Nephron progenitor cell (in vitro differentiated cells): ENCODE data around the gene SHROOM3.

Experiments used
- DNase-seq: peaks from one replicate; pipeline ENCODE4 v3.0.0; 2021
- H3K27ac Mint-ChIP-seq: 2 replicates; pipeline ENCODE4 v1.8.0; 2021; ENCODE audit warnings: mild to moderate bottlenecking, moderate library complexity, mixed read lengths
- H3K27me3 Mint-ChIP-seq: 2 replicates; pipeline ENCODE4 v1.8.0; 2021; ENCODE audit warnings: mild to moderate bottlenecking, low read depth, mixed read lengths; ENCODE audit not compliant: poor library complexity
- H3K36me3 Mint-ChIP-seq: 2 replicates; pipeline ENCODE4 v1.8.0; 2021; ENCODE audit warnings: low read depth, mixed read lengths
- H3K4me1 Mint-ChIP-seq: 2 replicates; pipeline ENCODE4 v1.8.0; 2021; ENCODE audit warnings: mixed read lengths
- H3K4me3 Mint-ChIP-seq: 2 replicates; pipeline ENCODE4 v1.8.0; 2021; ENCODE audit warnings: mild to moderate bottlenecking, moderate library complexity, mixed read lengths
- H3K9me3 Mint-ChIP-seq: 2 replicates; pipeline ENCODE4 v1.8.0; 2021; ENCODE audit warnings: mild to moderate bottlenecking, moderate library complexity, mixed read lengths
- TF ChIP-seq, protein P1 (sequence below): fragments of 200-600 bp; sonication (generic); IDR thresholded peaks from 2 replicates; pipeline ENCODE4 v1.5.0; 2021; ENCODE audit warnings: antibody characterized with exemption

SHROOM3 gene

DNA sequence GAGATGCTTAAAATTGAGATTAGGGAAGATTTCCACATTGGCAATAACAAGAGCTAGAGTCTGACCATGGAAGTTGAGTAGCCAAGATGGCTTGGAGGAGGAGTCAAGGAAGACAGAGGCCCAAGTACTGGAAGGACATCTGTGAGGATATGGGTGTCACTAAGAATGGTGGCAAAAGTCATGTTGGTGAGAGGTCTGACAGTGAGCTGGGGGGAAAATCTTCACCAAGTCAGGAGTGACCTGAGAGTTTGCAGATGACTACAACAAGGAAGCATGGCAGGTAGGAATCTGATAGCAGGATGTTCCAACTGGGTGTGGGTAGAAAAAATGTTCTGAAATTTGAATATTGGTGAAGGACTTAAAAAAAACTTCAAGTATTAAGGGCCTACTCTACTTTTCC lies 103.3 kb downstream of the SHROOM3 start:
- H3K4me1 Mint-ChIP-seq: peaks cover 72% of the 10 kb centered on the region

DNA sequence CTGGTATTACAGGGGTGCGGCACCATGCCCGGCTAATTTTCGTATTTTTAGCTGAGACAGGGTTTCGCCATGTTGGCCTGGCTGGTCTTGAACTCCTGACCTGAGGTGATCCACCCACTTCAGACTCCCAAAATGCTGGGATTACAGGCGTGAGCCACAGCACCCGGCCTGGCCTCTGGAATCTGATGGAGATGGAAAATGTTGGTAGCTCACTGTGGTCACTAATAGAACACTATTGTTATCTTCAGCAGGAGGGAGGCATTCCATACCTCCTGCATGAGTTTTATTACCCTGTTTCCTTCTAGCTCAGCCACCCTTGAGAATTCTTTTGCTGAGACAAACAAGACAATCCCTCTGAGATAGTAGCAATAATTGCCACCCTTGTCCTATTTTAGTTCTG lies 105.0 kb downstream of the SHROOM3 start:
- H3K27ac Mint-ChIP-seq: peak overlapping the region; percentile 37
- peaks cover 19% of the 10 kb centered on the region for H3K9me3 Mint-ChIP-seq
- no peak for DNase-seq
- H3K4me1 Mint-ChIP-seq: peaks cover 86% of the 10 kb centered on the region
- no peak overlapping the region for H3K4me3 Mint-ChIP-seq
- TF ChIP-seq, protein P1, sequence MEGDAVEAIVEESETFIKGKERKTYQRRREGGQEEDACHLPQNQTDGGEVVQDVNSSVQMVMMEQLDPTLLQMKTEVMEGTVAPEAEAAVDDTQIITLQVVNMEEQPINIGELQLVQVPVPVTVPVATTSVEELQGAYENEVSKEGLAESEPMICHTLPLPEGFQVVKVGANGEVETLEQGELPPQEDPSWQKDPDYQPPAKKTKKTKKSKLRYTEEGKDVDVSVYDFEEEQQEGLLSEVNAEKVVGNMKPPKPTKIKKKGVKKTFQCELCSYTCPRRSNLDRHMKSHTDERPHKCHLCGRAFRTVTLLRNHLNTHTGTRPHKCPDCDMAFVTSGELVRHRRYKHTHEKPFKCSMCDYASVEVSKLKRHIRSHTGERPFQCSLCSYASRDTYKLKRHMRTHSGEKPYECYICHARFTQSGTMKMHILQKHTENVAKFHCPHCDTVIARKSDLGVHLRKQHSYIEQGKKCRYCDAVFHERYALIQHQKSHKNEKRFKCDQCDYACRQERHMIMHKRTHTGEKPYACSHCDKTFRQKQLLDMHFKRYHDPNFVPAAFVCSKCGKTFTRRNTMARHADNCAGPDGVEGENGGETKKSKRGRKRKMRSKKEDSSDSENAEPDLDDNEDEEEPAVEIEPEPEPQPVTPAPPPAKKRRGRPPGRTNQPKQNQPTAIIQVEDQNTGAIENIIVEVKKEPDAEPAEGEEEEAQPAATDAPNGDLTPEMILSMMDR: no peak
- peaks cover 5% of the 10 kb centered on the region for H3K27me3 Mint-ChIP-seq
- peaks cover 12% of the 10 kb centered on the region for H3K36me3 Mint-ChIP-seq

More for the DNA sequence above, 103.3 kb downstream of the SHROOM3 start:
- TF ChIP-seq, protein P1: no peak
- Mint-ChIP-seq H3K36me3 (peaks cover 12% of the 10 kb centered on the region), H3K27ac (no peak overlapping the region), H3K9me3 (peaks cover 19% of the 10 kb centered on the region), H3K27me3 (peaks cover 7% of the 10 kb centered on the region), H3K4me3 (no peak overlapping the region)
- no peak for DNase-seq

DNA sequence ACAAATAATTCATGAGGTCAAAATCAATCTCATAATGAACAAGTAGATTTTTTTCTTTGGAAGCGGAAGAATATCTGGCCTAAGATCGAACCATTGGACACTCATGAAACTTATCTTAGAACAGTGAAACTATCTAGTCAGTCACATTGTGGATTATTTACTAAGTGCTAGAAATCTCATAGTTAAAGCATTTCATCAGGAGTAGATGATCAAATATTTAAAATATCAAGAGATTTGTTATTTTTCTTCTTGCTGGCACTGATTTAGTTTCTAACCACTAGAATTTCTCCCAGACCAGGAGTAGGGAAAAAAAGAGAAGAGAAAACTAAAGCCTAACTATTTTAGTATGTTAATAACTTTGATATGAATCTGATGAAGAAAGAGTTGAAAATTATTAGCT lies 105.5 kb downstream of the SHROOM3 start:
- Mint-ChIP-seq H3K27ac (peak overlapping the region; percentile 37), H3K36me3 (peaks cover 12% of the 10 kb centered on the region), H3K4me3 (no peak overlapping the region), H3K9me3 (peaks cover 19% of the 10 kb centered on the region), H3K4me1 (peaks cover 90% of the 10 kb centered on the region), H3K27me3 (peaks cover 5% of the 10 kb centered on the region)
- DNase-seq: no peak
- TF ChIP-seq, protein P1: no peak

DNA sequence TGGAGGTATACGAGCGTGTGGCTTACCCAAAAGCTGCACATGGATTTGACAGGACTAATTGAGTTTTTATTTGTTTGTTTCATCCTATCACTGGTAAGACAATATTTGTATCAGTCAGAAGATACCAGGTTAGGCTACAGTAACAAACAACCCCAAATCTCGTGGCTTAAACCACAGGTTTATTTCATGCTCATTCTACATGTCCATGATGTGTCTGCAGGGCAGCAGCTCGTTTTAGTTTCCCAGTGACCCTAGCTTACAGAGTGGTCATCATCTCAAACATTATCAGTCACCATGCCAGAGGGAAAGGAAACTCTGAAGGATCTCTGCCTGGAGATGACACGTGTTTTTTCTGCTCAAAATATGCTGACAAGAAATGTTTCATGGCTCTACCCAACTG lies 108.3 kb downstream of the SHROOM3 start:
- H3K9me3 Mint-ChIP-seq: peaks cover 16% of the 10 kb centered on the region
- no peak overlapping the region for H3K4me3 Mint-ChIP-seq
- no peaks in the 10 kb centered on the region for H3K27me3 Mint-ChIP-seq

DNA sequence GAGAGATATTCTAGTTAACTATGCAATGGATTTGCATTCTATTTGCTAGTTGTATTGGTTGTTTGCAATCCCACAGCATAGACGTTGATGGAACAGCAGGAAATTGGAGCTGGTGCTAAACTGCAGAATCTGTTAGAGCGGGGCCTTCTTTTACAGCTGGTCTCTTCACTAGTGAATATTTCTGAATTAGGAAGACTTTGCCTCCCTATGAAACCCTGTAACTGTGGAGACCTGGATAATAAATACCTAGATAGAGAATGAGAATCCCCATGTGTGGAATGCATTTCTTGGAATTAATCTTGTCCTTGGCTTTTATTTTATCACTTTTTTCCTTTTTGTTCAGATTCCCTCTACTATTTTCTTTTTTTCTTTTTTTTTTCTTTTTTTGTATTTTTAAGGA lies 109.7 kb downstream of the SHROOM3 start:
- H3K27me3 Mint-ChIP-seq: no peaks in the 10 kb centered on the region
- peak overlapping the region; percentile 99 for H3K27ac Mint-ChIP-seq
- DNase-seq: no peak
- peaks cover 16% of the 10 kb centered on the region for H3K9me3 Mint-ChIP-seq
- H3K36me3 Mint-ChIP-seq: peaks cover 12% of the 10 kb centered on the region
- TF ChIP-seq, protein P1: no peak
- H3K4me1 Mint-ChIP-seq: peaks cover 91% of the 10 kb centered on the region
- H3K4me3 Mint-ChIP-seq: peak overlapping the region; percentile 46

More for the DNA sequence above, 108.3 kb downstream of the SHROOM3 start:
- H3K27ac Mint-ChIP-seq: no peak overlapping the region
- TF ChIP-seq, protein P1: no peak
- DNase-seq: no peak
- peaks cover 93% of the 10 kb centered on the region for H3K4me1 Mint-ChIP-seq
- peaks cover 12% of the 10 kb centered on the region for H3K36me3 Mint-ChIP-seq

DNA sequence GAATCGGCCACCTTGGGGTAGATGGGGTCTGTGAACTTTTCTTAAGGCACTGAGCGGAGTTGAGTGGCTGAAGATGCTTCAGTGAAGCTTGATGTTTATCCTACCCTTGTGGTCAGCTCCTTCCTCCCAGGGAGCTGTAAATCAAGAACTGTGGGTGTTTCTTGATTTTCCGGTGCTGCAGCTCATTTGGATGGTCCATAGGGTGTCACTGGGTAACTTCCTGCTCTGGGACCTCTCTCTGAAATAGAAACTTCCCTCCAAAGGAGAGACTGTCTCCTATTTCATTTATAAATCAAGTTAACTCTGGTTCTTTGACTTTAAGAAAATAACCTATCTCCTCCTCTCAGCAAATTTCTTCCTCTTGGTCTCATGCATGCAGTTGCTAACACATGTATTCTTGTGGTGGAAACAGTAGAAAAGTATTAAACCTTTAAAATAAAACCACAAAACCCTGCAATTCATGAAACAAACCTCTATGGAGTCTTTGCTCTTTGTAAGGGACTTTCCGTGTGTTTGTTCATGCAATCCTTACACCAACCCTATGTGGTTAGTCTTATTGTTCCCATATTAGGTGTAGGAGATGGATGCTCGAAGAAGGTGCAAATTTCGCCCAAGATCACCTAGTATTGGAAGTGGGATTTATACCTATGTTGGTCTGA lies 110.3 kb downstream of the SHROOM3 start:
- H3K36me3 Mint-ChIP-seq: peaks cover 12% of the 10 kb centered on the region
- H3K4me3 Mint-ChIP-seq: peak overlapping the region; percentile 46
- peak overlapping the region; percentile 99 for H3K27ac Mint-ChIP-seq
- peaks cover 16% of the 10 kb centered on the region for H3K9me3 Mint-ChIP-seq
- peaks cover 91% of the 10 kb centered on the region for H3K4me1 Mint-ChIP-seq
- peak; percentile 32 for DNase-seq
- TF ChIP-seq, protein P1: no peak
- no peaks in the 10 kb centered on the region for H3K27me3 Mint-ChIP-seq
